H9 (cell line): ENCODE measurements around the gene ACOXL. TPM values are rescaled to one million over a fixed set of nuclear protein-coding genes. Genes with fewer than 3 reads are reported as not detected.

Experiments used
- DNase-seq: peaks from one replicate; pipeline ENCODE4 v3.0.0-alpha.2; 2017
- H2AFZ ChIP-seq: one replicate; pipeline ENCODE4 v1.6.1; 2013; ENCODE audit warnings: mild to moderate bottlenecking, low read length, control low read depth, moderate library complexity
- H2AK5ac ChIP-seq: 2 replicates; pipeline ENCODE4 v1.6.1; 2013; ENCODE audit warnings: low read length, control low read depth, mixed read lengths; ENCODE audit not compliant: insufficient read length
- H2BK120ac ChIP-seq: one replicate; pipeline ENCODE4 v1.6.1; 2013; ENCODE audit warnings: low read depth, mild to moderate bottlenecking, low read length, control low read depth, inconsistent platforms; ENCODE audit not compliant: poor library complexity, severe bottlenecking
- H2BK12ac ChIP-seq: 2 replicates; pipeline ENCODE4 v1.6.1; 2013; ENCODE audit warnings: low read length, control low read depth, mixed read lengths, low read depth; ENCODE audit not compliant: insufficient read length
- H2BK15ac ChIP-seq: 2 replicates; pipeline ENCODE4 v1.6.1; 2013; ENCODE audit warnings: low read depth, low read length, control low read depth
- H2BK20ac ChIP-seq: one replicate; pipeline ENCODE4 v1.6.1; 2013; ENCODE audit warnings: low read depth, mild to moderate bottlenecking, low read length, control low read depth, inconsistent platforms; ENCODE audit not compliant: poor library complexity, severe bottlenecking
- H2BK5ac ChIP-seq: 2 replicates; pipeline ENCODE4 v1.6.1; 2013; ENCODE audit warnings: low read length, control low read depth, mixed read lengths; ENCODE audit not compliant: insufficient read length
- H3K14ac ChIP-seq: 2 replicates; pipeline ENCODE4 v1.6.1; 2013; ENCODE audit warnings: low read length, control low read depth; ENCODE audit not compliant: insufficient read depth
- H3K18ac ChIP-seq: 2 replicates; pipeline ENCODE4 v1.6.1; 2013; ENCODE audit warnings: low read depth, mild to moderate bottlenecking, mixed read lengths, low read length, control low read depth; ENCODE audit not compliant: insufficient read length
- H3K23ac ChIP-seq: 2 replicates; pipeline ENCODE4 v1.6.1; 2013; ENCODE audit warnings: low read length, control low read depth, mixed read lengths, low read depth; ENCODE audit not compliant: insufficient read length
- H3K23me2 ChIP-seq: 2 replicates; pipeline ENCODE4 v1.6.1; 2013; ENCODE audit warnings: low read depth, mild to moderate bottlenecking, mixed read lengths, low read length, control low read depth; ENCODE audit not compliant: insufficient read length, poor library complexity, severe bottlenecking
- H3K27ac ChIP-seq: 2 replicates; pipeline ENCODE4 v1.5.1; 2013; ENCODE audit warnings: low read length, control low read depth, mixed read lengths, low read depth; ENCODE audit not compliant: insufficient read length
- H3K27me3 ChIP-seq: 2 replicates; pipeline ENCODE4 v1.6.1; 2013; ENCODE audit warnings: low read length, control low read depth, inconsistent platforms; ENCODE audit not compliant: insufficient read depth
- H3K4ac ChIP-seq: 2 replicates; pipeline ENCODE4 v1.6.1; 2013; ENCODE audit warnings: low read depth, mild to moderate bottlenecking, control low read depth, inconsistent platforms, low read length, moderate library complexity
- H3K4me1 ChIP-seq: 2 replicates; pipeline ENCODE4 v1.6.1; 2013; ENCODE audit warnings: low read length, control low read depth, inconsistent platforms; ENCODE audit not compliant: insufficient read depth
- H3K4me2 ChIP-seq: 2 replicates; pipeline ENCODE4 v1.6.1; 2013; ENCODE audit warnings: low read length, control low read depth, mixed read lengths; ENCODE audit not compliant: insufficient read length, insufficient read depth
- H3K56ac ChIP-seq: 2 replicates; pipeline ENCODE4 v1.6.1; 2013; ENCODE audit warnings: low read depth, mild to moderate bottlenecking, mixed read lengths, low read length, control low read depth; ENCODE audit not compliant: insufficient read length
- H3K79me1 ChIP-seq: 2 replicates; pipeline ENCODE4 v1.6.1; 2013; ENCODE audit warnings: low read depth, mild to moderate bottlenecking, moderate library complexity, low read length, control low read depth, inconsistent platforms; ENCODE audit not compliant: insufficient read depth, poor library complexity, severe bottlenecking
- H3K79me2 ChIP-seq: 2 replicates; pipeline ENCODE4 v1.6.1; 2013; ENCODE audit warnings: low read length, control low read depth, inconsistent platforms; ENCODE audit not compliant: insufficient read depth
- H3K9ac ChIP-seq: 2 replicates; pipeline ENCODE4 v1.6.1; 2013; ENCODE audit warnings: low read length, control low read depth, mixed read lengths; ENCODE audit not compliant: insufficient read length; ENCODE audit errors: extremely low read depth
- H3K9me3 ChIP-seq: one replicate; pipeline ENCODE4 v1.6.1; 2013; ENCODE audit warnings: low read depth, low read length, inconsistent platforms; ENCODE audit not compliant: control insufficient read depth
- H3T11ph ChIP-seq: one replicate; pipeline ENCODE4 v1.6.1; 2013; ENCODE audit warnings: mild to moderate bottlenecking, low read length, control low read depth, inconsistent platforms
- H4K20me1 ChIP-seq: one replicate; pipeline ENCODE4 v1.6.1; 2013; ENCODE audit not compliant: control insufficient read depth, insufficient read length, insufficient read depth
- H4K5ac ChIP-seq: 2 replicates; pipeline ENCODE4 v1.6.1; 2013; ENCODE audit warnings: low read depth, mild to moderate bottlenecking, mixed read lengths, low read length, control low read depth; ENCODE audit not compliant: insufficient read length
- H4K8ac ChIP-seq: replicated peaks from 2 replicates; pipeline ENCODE4 v1.6.1; 2013; ENCODE audit warnings: low read length, control low read depth, mixed read lengths, low read depth; ENCODE audit not compliant: insufficient read length
- H4K91ac ChIP-seq: 2 replicates; pipeline ENCODE4 v1.6.1; 2013; ENCODE audit warnings: low read depth, mild to moderate bottlenecking, moderate library complexity, mixed read lengths, low read length, control low read depth; ENCODE audit not compliant: insufficient read length
- H3K27ac Mint-ChIP-seq, 3 experiments: 2 replicates in 2 of 3; 3 replicates in 1 of 3; pipeline ENCODE4 v1.8.0; 2020 to 2021; ENCODE audit warnings: mixed read lengths in 3 of 3, mild to moderate bottlenecking in 1 of 3, moderate library complexity in 1 of 3
- H3K27me3 Mint-ChIP-seq: 2 replicates; pipeline ENCODE4 v1.8.0; 2021; ENCODE audit warnings: low read depth, mild to moderate bottlenecking, moderate library complexity, mixed read lengths
- H3K36me3 Mint-ChIP-seq, 3 experiments: 2 replicates in 2 of 3; 3 replicates in 1 of 3; pipeline ENCODE4 v1.8.0; 2020 to 2021; ENCODE audit warnings: low read depth in 3 of 3, mixed read lengths in 3 of 3; ENCODE audit not compliant: insufficient read depth in 1 of 3
- H3K4me1 Mint-ChIP-seq, 2 experiments: 2 replicates each; pipeline ENCODE4 v1.8.0; 2020; ENCODE audit warnings: mixed read lengths in 2 of 2
- H3K4me3 Mint-ChIP-seq, 2 experiments: 2 replicates in 1 of 2; 3 replicates in 1 of 2; pipeline ENCODE4 v1.8.0; 2020 to 2021; ENCODE audit warnings: mild to moderate bottlenecking in 2 of 2, mixed read lengths in 2 of 2, moderate library complexity in 1 of 2
- H3K9me3 Mint-ChIP-seq, 2 experiments: 2 replicates in 1 of 2; 3 replicates in 1 of 2; pipeline ENCODE4 v1.8.0; 2020; ENCODE audit warnings: mild to moderate bottlenecking in 2 of 2, mixed read lengths in 2 of 2, moderate library complexity in 1 of 2
- WGBS: extraction: QIAGEN DNeasy Blood & Tissue Kit; methylation state at CpG from one replicate; pipeline ENCODE4 v1.1.7; 2013; ENCODE audit warnings: missing lambda C conversion rate, low lambda C conversion rate, mixed read lengths; ENCODE audit not compliant: insufficient read length; ENCODE audit errors: extremely low coverage; 5-methylcytosine and 5-hydroxymethylcytosine counted together
- total RNA-seq: library from RNA; stranded (reverse); gene quantifications from 2 replicates; pipeline ENCODE4 v1.2.1, GENCODE V29; 2021
- TF ChIP-seq, protein P1 (sequence below): fragments of 200-600 bp; sonication (generic); conservative IDR thresholded peaks from 3 replicates; pipeline ENCODE4 v1.8.0; 2021; ENCODE audit warnings: antibody characterized with exemption, mild to moderate bottlenecking

ACOXL gene
- total RNA-seq, 1 experiment from 2014 or later: 37.6 TPM

DNA sequence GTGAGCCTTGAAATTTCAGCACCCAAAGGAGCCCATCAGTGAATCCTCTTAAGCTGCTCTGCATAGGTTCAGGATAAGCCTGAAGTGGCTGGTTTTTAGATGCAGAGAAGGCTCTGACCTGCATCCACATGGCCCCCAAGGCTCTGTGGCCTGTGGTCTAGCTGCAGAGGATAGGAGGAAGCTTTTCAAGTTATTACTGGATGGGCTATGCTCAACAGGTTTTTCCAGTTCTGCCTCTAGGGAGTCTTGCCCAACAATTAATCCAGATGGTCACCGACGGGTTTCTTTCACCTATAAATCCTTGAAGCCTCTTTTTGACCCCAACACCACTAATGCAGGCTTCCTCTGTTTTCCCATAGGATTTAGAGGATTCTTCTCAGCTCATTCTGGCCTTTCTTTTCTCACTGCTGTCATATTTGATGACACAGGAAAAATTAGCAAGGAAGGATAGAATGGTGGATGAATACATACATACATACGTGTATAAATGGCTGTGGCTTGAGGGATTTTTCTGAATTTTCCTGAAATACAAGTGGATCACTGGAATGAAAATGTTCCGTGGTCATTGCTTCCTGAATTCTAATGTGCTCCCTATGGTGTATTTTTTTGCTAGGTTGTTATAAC lies 336.2 kb downstream of the ACOXL start:
- Histone ChIP-seq H3K27ac (no peak overlapping the region), H3T11ph (no peak overlapping the region), H2BK120ac (no peak overlapping the region), H3K4ac (no peak overlapping the region), H4K91ac (no peak overlapping the region), H3K79me1 (no peaks in the 10 kb centered on the region), H3K9ac (no peak overlapping the region), H3K23me2 (no peaks in the 10 kb centered on the region), H4K20me1 (no peaks in the 10 kb centered on the region), H2BK15ac (no peak overlapping the region), H3K4me2 (no peak overlapping the region), H3K14ac (no peak overlapping the region), H3K79me2 (no peaks in the 10 kb centered on the region), H2AK5ac (no peak overlapping the region), H3K18ac (no peak overlapping the region), H4K5ac (no peak overlapping the region), H2BK5ac (no peak overlapping the region), H2BK20ac (no peak overlapping the region), H2BK12ac (no peak overlapping the region), H3K23ac (no peak overlapping the region), H3K9me3 (no peaks in the 10 kb centered on the region), H4K8ac (no peak overlapping the region), H2AFZ (no peak overlapping the region), H3K27me3 (no peaks in the 10 kb centered on the region), H3K4me1 (no peaks in the 10 kb centered on the region; the same call in 1 of the 2 replicates), H3K56ac (no peak overlapping the region)
- Mint-ChIP-seq H3K9me3 (peaks cover 0 to 3% of the 10 kb centered on the region in 2 experiments; a peak in 3 of 5 replicates), H3K4me1 (peaks cover 15 to 31% of the 10 kb centered on the region in 2 experiments), H3K36me3 (peaks cover 2 to 13% (median 8%) of the 10 kb centered on the region in 3 experiments; a peak in 6 of 7 replicates), H3K4me3 (no peak overlapping the region), H3K27ac (peak overlapping the region in 1 of 3 experiments; percentile 93; a peak in 2 of 7 replicates), H3K27me3 (no peaks in the 10 kb centered on the region)
- WGBS: no CpG with 5 or more reads among the region's 4 CpGs
- DNase-seq: peak; percentile 48
- TF ChIP-seq, protein P1, sequence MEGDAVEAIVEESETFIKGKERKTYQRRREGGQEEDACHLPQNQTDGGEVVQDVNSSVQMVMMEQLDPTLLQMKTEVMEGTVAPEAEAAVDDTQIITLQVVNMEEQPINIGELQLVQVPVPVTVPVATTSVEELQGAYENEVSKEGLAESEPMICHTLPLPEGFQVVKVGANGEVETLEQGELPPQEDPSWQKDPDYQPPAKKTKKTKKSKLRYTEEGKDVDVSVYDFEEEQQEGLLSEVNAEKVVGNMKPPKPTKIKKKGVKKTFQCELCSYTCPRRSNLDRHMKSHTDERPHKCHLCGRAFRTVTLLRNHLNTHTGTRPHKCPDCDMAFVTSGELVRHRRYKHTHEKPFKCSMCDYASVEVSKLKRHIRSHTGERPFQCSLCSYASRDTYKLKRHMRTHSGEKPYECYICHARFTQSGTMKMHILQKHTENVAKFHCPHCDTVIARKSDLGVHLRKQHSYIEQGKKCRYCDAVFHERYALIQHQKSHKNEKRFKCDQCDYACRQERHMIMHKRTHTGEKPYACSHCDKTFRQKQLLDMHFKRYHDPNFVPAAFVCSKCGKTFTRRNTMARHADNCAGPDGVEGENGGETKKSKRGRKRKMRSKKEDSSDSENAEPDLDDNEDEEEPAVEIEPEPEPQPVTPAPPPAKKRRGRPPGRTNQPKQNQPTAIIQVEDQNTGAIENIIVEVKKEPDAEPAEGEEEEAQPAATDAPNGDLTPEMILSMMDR: no peak
